GM21717 (cell line): ENCODE results near the gene CACNA2D4.

Source experiments
- ATAC-seq: cut with Tn5 transposase; IDR thresholded peaks from one replicate; pipeline ENCODE4 v1.9.1; 2021; ENCODE audit warnings: mild to moderate bottlenecking, moderate library complexity; ENCODE audit not compliant: unreplicated experiment

The CACNA2D4 gene

DNA sequence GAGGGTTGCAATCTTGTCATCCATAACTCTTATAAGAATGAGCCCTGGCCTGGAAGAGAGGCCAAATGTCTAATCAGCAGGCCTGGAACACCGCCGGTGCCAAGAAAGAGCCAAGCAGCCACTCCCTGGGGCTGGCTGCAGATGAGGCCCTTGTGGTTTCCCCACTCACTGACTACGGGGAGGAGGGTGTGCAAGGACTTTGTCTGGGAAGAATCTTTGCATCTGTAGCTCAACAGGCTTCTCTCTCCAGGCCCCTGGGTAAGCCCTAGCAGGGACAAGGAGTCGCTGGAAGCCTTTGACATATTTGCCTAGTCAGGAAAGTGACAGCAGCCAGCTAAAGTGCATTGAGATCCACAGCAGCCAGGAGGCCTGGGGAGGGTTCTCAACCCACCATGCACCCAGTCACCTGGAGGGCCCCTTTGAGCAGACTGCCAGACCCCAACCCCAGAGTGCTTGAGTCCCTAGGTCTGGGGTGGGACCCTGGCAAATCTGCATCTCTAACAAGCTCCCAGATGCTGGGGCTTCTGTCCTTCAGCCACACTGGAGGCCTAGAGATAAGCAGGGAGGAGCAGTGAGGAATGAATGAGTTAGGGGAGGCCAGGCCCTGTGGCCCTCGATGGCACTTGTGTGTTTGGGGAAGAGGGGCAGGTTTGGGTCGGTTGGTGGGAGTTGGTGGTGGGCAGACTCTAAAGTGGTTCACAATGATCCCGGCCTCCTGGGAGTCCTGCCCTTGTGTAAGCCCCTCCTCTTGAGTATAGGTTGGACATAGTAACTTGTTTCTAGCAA, 112.0 kb downstream of the CACNA2D4 start:
- no peak for ATAC-seq

- ATAC-seq, result no peak
Observed at GRCh38 chr12:1805441-1806081, 112.9 kb downstream of the CACNA2D4 start.

DNA sequence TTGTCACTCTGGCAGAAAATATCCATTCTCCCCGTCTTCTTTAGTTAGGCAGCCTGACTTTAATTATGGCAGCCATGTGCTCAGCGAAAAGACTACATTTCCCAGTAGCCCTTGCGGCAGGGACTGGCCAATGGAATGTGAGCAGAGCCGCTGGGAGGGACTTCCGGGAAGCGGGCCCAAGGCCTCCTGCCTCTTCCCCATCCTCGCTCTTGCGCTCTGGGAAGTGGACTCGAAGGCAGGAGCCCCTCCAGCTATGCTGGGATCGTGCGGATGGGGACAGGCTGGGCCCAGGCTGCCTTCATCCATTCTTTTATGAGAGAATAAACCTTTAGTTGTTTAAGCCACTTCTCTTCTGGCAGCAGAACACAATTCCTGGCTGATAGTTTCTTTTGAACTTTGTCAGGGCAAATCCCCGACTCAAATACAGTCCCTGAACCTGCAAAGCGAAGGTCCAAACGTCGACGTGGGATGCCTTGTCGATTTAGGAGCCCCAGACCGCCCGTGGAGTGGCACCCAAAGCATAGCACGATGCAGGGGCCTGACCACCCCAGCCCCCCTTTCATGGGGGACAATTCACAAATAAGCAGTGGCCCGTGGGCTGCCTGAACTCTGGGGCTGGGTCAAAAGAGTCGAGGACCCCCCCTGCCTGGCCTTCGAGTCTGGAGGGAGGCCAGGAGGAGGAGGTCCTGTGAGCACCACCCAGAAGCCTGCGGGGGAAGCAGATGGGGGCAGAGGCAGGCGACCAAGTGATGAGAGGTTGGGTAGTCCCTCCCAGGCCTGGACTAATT, 113.7 kb downstream of the CACNA2D4 start:
- peak; percentile 72 for ATAC-seq

GRCh38 chr12:1803736-1804135, 114.7 kb downstream of the CACNA2D4 start:
- no peak for ATAC-seq

- ATAC-seq, result no peak
Observed at GRCh38 chr12:1801303-1801975, 117.0 kb downstream of the CACNA2D4 start.

DNA sequence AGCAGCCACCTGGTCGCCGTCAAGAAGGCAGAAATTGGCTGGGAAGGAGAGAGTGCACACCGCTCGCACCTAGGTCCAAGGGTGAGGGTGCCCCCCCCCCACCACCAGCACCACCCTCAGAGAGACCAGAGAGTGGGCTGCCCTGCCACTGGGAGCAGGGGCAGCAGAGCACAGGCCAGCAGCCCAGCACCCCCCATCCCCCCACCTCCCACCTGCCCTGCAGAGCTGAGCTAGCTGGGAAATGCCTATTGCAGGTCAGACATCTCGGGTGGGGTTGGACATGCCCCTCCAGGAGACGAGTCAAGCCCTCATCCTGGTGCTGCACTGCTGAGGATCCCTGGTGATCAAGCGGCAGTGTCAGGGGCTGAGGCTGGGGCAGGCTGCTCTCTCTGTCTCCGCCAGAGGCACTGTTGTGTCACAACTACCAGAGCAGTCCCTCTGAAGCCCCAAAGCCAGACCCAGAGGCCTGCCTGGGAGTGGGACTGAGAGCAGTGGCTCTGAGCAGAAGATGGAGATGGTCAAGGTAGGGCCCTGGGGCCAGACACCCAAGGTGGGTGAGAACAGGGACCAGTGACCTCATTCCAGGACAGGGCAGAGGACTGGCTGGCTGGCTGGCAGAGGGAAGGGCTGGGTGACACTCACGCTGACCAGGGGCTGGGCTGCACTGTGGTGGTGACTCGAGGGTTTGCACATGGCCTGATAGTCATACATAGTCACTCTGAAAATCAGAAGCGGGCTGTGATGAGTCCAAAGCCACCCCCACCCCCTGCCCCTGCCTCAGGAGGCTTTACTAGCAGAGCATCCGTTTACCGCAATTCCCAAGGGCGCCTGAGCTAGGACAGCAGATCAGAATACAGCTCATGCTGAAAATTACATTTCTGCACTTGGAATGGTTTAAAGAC, 117.8 kb downstream of the CACNA2D4 start:
- no peak for ATAC-seq

DNA sequence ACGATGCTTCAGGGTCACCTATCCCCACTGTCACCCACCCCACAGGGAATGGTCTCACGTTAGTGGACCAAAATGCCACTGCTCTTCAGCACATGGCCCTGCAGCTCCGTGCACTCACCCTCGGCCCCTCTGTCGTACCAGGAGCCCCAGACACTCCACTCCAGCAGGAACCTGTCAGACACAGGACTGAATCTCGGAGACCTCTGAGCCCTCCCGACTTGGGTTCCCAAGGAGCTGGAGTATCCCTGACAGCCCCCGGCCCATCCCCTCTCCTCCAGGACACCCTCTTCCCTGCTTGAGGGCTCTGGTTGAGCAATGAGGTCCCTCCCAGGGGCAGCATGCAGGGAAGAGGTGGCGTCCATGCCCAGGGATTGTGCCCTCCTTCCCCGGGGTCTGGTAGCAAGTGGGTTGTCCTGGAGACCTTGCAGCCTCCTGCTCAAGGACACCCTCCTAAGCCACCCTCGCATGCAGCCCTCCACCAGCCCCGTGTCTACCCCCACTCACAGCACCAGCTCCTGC, 118.5 kb downstream of the CACNA2D4 start:
- no peak for ATAC-seq

- no peak for ATAC-seq
Observed at GRCh38 chr12:1799051-1799881, 119.2 kb downstream of the CACNA2D4 start.

DNA sequence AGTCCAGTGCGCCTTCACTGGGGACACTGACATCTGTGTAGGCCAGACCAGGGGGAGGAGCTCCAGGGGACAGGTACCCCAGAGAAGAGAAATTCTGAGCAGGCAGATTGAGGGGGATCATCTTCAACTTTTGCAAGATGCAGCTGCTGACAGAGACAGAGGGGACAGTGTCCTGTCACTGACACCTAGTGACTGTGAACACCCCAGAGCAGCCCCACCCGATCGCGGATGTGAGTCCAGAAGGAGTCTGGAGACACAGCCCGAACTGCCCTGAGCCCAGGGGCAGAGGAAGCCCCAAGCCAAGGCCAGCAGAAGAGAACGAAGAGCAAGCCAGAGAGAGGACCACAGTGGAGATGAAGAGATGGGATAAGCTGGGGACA, 119.8 kb downstream of the CACNA2D4 start:
- no peak for ATAC-seq

DNA sequence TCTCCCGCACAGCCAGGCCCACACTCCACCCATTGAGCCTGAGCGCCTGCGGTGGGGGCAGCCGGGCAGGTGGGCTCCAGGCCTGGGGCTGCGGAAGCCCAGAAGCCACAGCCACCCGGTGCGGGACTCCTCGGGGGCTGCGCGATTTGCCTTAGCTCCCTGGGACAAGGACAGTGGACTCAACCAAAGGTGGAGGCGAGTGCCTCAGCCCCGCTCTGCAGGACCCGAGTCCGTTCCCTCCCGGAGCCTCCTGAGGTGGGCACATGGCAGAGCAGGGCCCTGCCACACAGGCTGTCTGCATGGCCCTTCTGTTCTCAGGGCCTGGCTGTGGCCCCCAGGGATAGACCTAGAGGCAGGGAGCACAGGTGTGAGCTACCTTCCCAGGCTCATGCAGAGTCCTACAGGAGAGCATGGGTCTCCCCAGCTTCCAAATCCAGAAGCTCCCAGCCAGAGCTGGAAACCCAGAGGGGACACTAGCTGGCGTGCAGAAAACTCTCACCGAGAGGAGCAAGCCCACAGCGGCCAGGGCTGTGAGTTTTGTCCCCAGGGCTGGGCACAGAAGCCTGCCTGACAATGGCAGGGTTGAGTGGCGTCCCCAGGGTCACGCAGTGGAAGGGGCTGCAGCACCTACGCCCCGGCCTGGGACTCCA, 120.3 kb downstream of the CACNA2D4 start:
- ATAC-seq, result no peak

DNA sequence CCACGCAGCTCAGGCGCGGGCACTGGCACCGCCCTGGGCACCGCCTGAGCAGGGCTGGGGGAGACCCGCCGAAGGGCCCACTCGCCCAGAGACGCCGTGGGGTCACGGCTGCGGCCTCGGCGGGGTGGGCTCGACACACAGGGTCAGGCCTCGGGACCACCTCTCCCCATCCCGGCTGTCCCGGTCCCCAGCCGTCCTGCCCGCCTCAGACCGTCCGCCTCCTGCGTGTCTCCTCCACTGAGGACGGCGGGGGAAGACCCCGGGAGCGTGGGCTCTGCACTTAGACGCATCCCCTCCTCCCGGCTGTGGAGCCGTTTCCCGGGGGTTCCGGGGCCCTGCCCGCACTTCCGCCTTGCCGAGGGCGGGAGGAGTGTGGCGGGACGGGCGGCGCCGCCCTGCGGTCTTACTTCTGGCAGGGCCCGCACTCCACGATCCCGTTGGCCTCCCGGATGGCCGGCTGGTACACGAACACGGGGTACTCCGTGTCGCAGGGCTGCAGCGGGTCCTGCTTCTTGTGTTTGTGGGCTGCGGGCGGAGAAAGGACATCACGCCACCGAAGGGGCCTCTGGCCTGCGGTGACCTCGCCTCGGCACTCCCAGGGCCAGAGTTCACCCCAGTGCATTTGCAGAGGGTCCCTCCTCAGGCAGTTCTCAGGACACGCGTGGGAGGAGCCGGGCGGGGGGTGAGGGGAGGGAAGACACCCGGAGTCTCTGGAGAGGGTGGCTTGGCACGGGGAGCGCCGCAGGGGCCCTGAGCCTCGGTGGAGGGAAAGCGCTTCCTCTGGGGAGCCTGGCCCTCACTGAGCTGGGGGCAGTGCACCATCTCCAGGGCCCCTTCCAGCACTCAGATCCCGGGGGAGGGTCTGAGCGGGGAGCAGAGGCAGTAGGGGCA, 121.2 kb downstream of the CACNA2D4 start:
- ATAC-seq, result no peak

- peak; percentile 18 for ATAC-seq
Observed at GRCh38 chr12:1796515-1797010, 121.9 kb downstream of the CACNA2D4 start.

DNA sequence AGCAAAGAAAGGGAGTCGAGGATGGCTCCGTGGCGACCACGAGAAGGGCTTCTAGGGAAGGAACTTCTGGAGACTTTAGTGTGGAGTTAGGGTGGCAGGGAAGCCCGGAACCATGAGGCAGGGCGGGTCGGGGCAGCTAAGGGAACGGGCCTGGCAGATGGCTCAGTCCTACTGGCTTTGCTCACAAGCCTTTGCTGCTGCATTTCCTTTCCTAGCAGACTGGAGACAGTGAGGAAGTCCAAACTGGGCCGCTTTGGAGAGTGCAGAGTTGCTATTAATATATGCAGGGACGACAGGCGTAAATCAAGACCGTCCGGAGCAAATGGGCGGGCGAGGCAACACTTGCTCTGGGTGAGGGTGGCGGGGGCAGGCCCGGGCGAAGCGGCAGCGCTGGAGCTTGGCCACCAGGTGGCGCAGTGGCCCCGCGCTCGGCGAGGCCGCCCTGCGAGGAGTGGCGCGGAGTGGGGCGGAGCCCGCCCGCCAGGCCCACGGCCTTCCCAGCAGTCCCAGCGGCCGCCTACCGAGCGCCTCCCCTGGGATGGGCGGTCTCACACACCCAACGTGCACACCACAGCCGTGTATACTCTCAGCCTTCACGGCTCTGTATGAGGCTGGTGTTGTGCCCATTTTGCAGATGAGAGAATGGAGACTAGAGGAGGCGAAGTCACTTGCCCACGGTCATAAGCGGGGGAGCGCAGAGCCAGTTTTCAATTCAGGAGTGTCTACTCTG, 122.5 kb downstream of the CACNA2D4 start:
- peak; percentile 93 for ATAC-seq

DNA sequence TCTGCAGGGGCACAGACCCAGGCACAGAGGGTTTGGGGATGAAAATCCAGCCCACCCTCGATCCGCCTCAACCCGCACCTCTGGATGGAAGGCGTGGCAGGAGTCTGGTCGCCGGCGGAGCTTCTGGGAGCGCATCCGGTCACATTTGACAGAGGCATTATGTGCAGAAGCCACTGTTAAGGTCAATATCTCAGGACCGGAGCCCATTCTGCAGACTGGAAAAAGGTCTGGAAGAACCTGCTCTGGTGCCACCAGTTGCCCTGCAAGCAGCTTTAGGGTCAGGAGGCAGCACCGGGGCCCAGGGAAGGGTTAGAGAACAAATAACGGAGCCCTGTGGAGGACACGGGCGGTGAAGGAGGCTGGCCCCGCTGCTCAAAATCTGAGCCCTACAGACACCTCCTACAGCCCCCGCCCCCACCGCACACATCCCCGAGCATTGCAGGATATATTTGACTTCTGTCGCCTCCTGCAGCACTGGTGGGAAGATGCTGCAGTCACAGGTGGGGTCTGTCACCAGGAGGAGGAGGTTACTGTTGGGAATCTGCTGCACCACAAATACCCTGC, 123.1 kb downstream of the CACNA2D4 start:
- no peak for ATAC-seq

DNA sequence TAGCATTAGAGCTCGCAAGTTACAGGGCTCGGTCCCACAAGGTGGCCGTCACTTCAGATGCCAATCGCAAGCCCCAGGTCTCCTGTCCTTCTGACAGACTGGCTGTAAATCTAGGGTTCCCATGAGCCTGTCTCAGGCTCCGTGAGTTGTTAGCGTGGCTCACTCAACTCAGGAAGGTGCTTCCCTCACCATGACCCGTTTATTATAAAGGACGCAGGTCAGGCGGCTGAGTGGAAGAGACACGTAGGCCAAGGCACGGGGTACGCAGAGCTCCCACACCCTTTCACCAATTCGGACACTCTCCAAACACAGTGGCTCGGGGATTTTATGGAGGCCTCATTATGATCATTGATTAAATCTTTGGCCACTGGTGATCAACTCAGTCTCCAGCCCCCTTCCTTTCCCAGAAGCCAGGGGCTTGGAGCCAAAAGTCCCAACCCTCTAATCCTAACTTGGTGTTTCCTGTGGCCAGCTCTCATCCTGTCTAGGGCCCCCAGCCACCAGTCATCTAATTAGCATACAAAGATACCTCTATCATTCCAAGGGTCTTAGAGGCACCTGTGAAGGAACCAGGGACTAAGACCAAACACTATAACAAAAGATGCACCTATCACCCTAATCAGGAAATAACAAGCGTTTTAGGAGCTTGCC, 123.9 kb downstream of the CACNA2D4 start:
- ATAC-seq, result no peak
